Calu3 (cell line): ENCODE results near the gene RING1. TPM values are rescaled to one million over a fixed set of nuclear protein-coding genes. Genes with fewer than 3 reads are reported as not detected.

Experiments
- BruUV-seq: library from RNA; stranded (reverse); fragments of 400-500 nt; replicated peaks from 2 replicates; lab custom pipeline; 2021; lab: Mats Ljungman, UMichigan
- CTCF ChIA-PET: fragments of 300-600 bp; sonication (Branson Sonifier 250); formaldehyde crosslinking; loops from one replicate; lab custom pipeline; 2022; ENCODE audit warnings: antibody characterized with exemption; lab: Charles Lee
- DNase-seq: peaks from one replicate; pipeline ENCODE4 v3.0.0; 2022
- H3K27ac Mint-ChIP-seq: one replicate; pipeline ENCODE4 v1.8.0; 2022; ENCODE audit warnings: mixed read lengths; ENCODE audit not compliant: unreplicated experiment
- H3K27me3 Mint-ChIP-seq: one replicate; pipeline ENCODE4 v1.8.0; 2022; ENCODE audit warnings: mixed read lengths; ENCODE audit not compliant: unreplicated experiment
- H3K36me3 Mint-ChIP-seq: one replicate; pipeline ENCODE4 v1.8.0; 2022; ENCODE audit warnings: mild to moderate bottlenecking, moderate library complexity, mixed read lengths; ENCODE audit not compliant: insufficient read depth, unreplicated experiment
- H3K4me1 Mint-ChIP-seq: one replicate; pipeline ENCODE4 v1.8.0; 2022; ENCODE audit warnings: mild to moderate bottlenecking, low read depth, mixed read lengths; ENCODE audit not compliant: unreplicated experiment
- H3K4me3 Mint-ChIP-seq: one replicate; pipeline ENCODE4 v1.8.0; 2022; ENCODE audit warnings: mild to moderate bottlenecking, low read depth, moderate library complexity, mixed read lengths; ENCODE audit not compliant: unreplicated experiment
- H3K9me3 Mint-ChIP-seq: one replicate; pipeline ENCODE4 v1.8.0; 2022; ENCODE audit warnings: low read depth, mixed read lengths; ENCODE audit not compliant: unreplicated experiment
- CTCF ChIP-seq: fragments of 200-600 bp; IDR thresholded peaks from one replicate; pipeline ENCODE4 v1.8.0; 2022; ENCODE audit warnings: antibody characterized with exemption; ENCODE audit not compliant: unreplicated experiment
- intact Hi-C: fragments of 100-400 bp; cut with micrococcal nuclease; formaldehyde crosslinking; loops from one replicate; pipeline ENCODE4 v1.10.0; 2022; ENCODE audit not compliant: unreplicated experiment
- total RNA-seq: library from RNA; stranded (reverse); gene quantifications from 2 replicates; pipeline ENCODE4 v1.2.3, GENCODE V29; 2022

Gene RING1
- total RNA-seq, 1 experiment from 2014 or later: 53.9 TPM

GRCh38 chr6:33173535-33174180, 34.6 kb upstream of the RING1 start:
- Mint-ChIP-seq H3K27ac (no peak overlapping the region), H3K9me3 (no peaks in the 10 kb centered on the region), H3K36me3 (no peaks in the 10 kb centered on the region), H3K4me3 (no peak overlapping the region), H3K4me1 (peaks cover 9% of the 10 kb centered on the region), H3K27me3 (peaks cover 89% of the 10 kb centered on the region)
- CTCF ChIA-PET: interaction anchor here (0.7 to 2.6 kb wide), 10 partner anchors 13 to 236 kb away, joined by 3 to 13 read pairs (median 6); no protein-coding TSS in a partner anchor
- intact Hi-C loops: no loop called here
- DNase-seq: no peak
- BruUV-seq: no TSS peak
- no peak for TF ChIP-seq CTCF

- Mint-ChIP-seq H3K4me1 (peaks cover 9% of the 10 kb centered on the region), H3K27me3 (peaks cover 89% of the 10 kb centered on the region), H3K9me3 (no peaks in the 10 kb centered on the region), H3K27ac (no peak overlapping the region), H3K36me3 (no peaks in the 10 kb centered on the region), H3K4me3 (no peak overlapping the region)
- CTCF ChIA-PET: interaction anchor here (0.5 to 2.6 kb wide), 5 partner anchors 13 to 74 kb away, joined by 3 to 13 read pairs (median 4); no protein-coding TSS in a partner anchor
- BruUV-seq: no TSS peak
- intact Hi-C loops: no loop called here
- no peak for DNase-seq
- TF ChIP-seq CTCF: no peak
Observed at GRCh38 chr6:33174784-33175183, 33.5 kb upstream of the RING1 start.

GRCh38 chr6:33175436-33176069, 32.7 kb upstream of the RING1 start:
- BruUV-seq: no TSS peak
- no peak for TF ChIP-seq CTCF
- H3K4me1 Mint-ChIP-seq: peaks cover 9% of the 10 kb centered on the region
- H3K36me3 Mint-ChIP-seq: no peaks in the 10 kb centered on the region
- no peaks in the 10 kb centered on the region for H3K9me3 Mint-ChIP-seq
- no peak overlapping the region for H3K27ac Mint-ChIP-seq
- no peak for DNase-seq
- H3K27me3 Mint-ChIP-seq: peaks cover 89% of the 10 kb centered on the region
- CTCF ChIA-PET: interaction anchor here (0.5 to 2.6 kb wide), 3 partner anchors 14 to 73 kb away, joined by 4 to 13 read pairs (median 13); no protein-coding TSS in a partner anchor
- no peak overlapping the region for H3K4me3 Mint-ChIP-seq
- intact Hi-C loops: no loop called here

- no TSS peak for BruUV-seq
- no peak overlapping the region for H3K4me3 Mint-ChIP-seq
- peaks cover 9% of the 10 kb centered on the region for H3K4me1 Mint-ChIP-seq
- peaks cover 97% of the 10 kb centered on the region for H3K27me3 Mint-ChIP-seq
- no peak for DNase-seq
- no peaks in the 10 kb centered on the region for H3K9me3 Mint-ChIP-seq
- intact Hi-C loops: no loop called here
- no peak for TF ChIP-seq CTCF
- no peaks in the 10 kb centered on the region for H3K36me3 Mint-ChIP-seq
- CTCF ChIA-PET: no interaction called here
- no peak overlapping the region for H3K27ac Mint-ChIP-seq
Observed at GRCh38 chr6:33176906-33177305, 31.4 kb upstream of the RING1 start.
